ENCODE data around the gene TXN.
A peak's percentile ranks its signal among the peaks of the same experiment; 100 is the strongest.

Gene TXN

DNA sequence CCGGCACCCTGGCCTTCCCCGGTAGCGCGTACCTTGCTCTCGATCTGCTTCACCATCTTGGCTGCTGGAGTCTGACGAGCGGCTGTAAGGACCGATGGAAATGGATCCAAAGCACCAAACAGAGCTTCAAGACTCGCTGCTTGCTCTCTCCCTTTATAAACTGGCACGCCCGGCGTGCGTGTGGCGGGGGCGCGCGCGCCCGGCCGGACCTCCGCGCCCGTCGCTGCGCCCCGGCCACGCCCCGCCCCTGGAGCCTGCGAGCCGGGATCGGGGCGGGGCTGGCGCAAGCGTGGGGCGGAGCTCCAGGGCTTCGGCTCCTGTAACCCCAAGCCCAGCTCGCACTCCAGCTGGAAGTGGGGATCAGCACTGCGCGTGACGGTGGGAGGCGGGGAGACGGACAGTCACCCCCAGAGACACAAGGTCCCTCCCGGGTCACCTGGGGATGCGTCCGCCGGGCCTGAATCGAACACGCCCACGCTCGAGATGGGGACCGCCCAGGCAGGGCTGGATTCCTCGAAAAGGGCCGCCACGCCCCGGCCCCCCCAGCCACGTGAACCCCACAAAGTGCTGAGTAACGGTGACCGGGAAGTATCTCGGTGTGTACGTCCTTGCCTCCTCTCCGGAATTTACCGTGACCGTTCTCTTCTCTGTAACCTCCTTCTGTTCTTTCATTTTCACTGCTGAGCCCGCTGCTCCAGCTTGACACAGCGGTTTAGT is at the start of gene TXN:
TSS of gene TXN (minus strand) at position 128 of the 717 bp plus-strand sequence. CDS start at position 56, 72 bp downstream.
- DNase-seq (ENCODE audit: low read depth) = peak; percentile 86

GRCh38 chr9:110303133-110303532 is 46.8 kb upstream of the TXN start:
- no peak for DNase-seq (ENCODE audit: low read depth)

- DNase-seq (ENCODE audit: low read depth) = no peak
Observed at GRCh38 chr9:110298043-110298605, 41.8 kb upstream of the TXN start.

- DNase-seq (ENCODE audit: low read depth) = no peak
Observed at GRCh38 chr9:110293248-110293647, 36.9 kb upstream of the TXN start.

DNA sequence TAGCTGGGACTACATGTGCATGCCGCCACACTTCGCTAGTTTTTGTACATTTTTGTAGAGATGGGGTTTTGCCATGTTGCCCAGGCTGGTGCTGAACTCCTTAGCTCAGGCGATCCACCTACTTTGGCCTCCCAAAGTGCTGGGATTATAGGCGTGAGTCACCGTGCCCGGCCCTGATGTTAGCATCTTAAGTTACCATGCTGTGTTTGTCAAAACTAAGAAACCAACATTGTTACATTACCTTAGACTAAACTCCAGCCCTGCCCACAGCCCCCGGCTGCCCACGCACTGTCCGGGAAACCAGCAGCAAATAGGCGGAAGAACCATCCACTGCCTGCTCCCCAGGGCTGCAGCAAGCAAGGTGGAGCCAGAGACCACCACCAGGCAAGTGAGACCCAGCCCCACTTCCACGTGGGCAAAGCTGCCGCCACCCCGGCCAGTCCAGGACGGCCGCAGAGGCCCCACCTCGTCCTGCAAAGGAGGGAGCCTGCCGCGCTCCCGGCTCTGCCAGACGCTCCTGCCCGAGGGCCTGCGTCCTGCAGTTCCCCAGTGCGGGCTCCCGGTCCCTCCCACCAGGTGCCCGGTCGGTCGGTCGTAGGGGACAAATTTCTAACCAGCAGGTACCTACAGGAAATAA is 35.7 kb upstream of the TXN start:
- no peak for DNase-seq (ENCODE audit: low read depth)

DNA sequence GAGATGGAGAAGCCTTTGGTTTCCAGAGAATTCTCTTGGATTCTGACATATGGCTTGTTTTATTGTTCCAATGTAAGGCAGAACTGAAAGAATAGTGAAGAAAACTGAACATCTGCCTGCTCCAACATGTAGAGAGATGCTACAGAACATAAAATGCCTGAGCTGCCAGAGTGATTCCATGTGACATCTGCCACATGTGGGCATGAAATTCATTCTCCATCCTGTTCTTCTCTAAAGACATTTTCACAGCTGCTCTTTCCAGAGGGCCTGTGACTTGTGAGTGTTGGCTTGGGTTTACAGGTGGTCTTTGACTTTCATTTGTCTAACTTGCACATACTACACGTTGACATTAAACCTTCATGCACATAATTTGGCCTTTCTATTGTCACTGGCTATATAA is 33.7 kb upstream of the TXN start:
- DNase-seq (ENCODE audit: low read depth) = no peak

DNA sequence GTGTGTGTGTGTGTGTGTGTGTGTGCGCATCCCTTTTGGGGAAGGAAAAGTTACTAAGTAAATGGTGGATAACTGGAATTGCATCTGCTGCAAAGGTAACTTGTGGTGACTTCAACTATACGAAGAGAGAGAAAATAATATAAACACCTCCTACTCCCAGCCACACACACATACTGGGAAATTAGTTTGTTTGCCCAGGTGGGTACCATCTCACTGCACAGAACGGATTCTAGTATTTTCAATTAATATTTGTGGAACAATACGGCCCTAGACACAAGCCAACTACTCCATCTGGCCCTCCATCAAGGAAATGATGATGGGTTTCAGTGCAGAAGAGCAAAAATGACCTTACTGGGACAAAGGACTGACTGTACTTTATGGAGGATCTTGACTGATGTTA is 32.2 kb upstream of the TXN start:
- DNase-seq (ENCODE audit: low read depth) = no peak

GRCh38 chr9:110287289-110287680 is 31.0 kb upstream of the TXN start:
- no peak for DNase-seq (ENCODE audit: low read depth)

- DNase-seq (ENCODE audit: low read depth) = no peak
Observed at GRCh38 chr9:110284211-110284844, 28.0 kb upstream of the TXN start.

- no peak for DNase-seq (ENCODE audit: low read depth)
Observed at GRCh38 chr9:110283751-110284150, 27.4 kb upstream of the TXN start.

GRCh38 chr9:110282739-110283081 is 26.4 kb upstream of the TXN start:
- DNase-seq (ENCODE audit: low read depth) = no peak

DNA sequence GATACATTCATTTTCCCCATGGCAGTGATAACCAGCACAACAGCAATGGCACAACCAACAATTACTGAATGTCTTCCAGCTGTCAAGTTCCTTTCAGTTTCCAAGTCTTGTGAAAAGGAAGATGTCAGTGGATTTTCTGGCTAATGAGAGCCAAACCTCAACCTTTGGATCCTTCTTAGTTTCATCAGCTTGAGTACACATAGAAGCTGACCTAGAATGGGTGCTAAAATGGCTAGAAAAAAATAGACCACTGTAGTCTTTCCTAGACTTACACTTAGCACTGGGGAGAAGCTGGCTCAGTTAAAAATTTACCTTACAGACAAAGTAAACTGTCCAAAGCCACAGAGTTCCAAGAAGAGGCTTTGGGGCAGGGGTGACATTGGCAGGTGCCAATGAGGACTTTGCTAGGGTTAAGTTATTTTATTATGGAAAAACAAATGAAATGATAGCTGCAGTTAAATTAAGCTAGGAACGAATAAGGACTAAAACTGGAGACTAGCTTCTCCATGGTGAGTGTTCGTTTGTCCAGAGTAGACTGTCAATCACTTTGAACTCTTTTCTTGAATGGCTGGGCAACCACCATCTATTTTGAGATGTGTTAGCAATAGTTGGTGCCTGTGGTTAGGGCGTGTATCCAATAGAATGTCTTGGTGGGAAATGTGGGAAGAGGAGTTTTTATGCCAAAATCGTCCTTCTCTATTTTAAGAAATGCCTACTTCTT is 25.9 kb upstream of the TXN start:
- DNase-seq (ENCODE audit: low read depth) = no peak

- no peak for DNase-seq (ENCODE audit: low read depth)
Observed at GRCh38 chr9:110278080-110278707, 21.9 kb upstream of the TXN start.

- DNase-seq (ENCODE audit: low read depth) = no peak
Observed at GRCh38 chr9:110276781-110277180, 20.5 kb upstream of the TXN start.

- no peak for DNase-seq (ENCODE audit: low read depth)
Observed at GRCh38 chr9:110270211-110270995, 14.1 kb upstream of the TXN start.

DNA sequence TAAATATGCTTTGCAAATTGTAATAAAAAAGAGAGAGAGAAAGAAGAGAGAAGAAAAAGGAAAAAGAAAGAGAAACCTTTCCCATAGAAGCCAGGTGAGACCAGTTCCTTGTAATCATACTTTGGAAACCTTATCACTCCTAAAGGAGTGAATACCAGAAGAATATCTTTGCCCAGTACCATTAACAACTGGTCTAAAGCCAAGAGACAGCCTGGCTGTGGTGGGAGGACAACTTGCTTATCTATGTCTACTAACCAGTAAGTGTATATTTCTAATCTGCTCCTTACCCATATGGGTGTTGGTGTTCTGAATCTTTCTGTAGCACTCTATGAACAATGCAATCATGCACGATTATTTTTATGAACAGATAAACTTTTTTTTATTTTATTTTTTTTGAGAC is 10.5 kb upstream of the TXN start:
- DNase-seq (ENCODE audit: low read depth) = no peak

GRCh38 chr9:110261632-110262031 is 5.3 kb upstream of the TXN start:
- DNase-seq (ENCODE audit: low read depth) = no peak

GRCh38 chr9:110260911-110261310 is 4.6 kb upstream of the TXN start:
- DNase-seq (ENCODE audit: low read depth) = no peak

DNA sequence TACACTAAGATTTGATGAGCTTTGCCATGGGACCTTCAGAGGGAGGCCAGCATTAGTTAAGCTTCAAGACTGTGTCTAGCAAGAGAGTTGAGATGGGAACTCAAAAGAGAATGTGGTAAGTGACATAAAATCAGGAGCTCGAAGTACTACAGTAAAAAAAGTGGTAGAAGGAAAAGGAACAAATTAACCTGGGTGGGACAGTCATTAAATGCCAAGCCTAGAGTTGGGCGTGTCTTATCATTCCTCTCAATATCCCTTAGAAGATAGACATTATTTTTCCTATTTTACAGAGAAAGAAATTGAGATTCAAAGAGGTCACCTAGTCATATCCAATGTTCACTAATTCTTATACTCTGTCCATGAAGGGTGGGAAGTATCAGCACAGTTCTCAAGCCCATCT is 3.3 kb upstream of the TXN start:
- no peak for DNase-seq (ENCODE audit: low read depth)

GRCh38 chr9:110258690-110259091 is 2.4 kb upstream of the TXN start:
- no peak for DNase-seq (ENCODE audit: low read depth)

DNA sequence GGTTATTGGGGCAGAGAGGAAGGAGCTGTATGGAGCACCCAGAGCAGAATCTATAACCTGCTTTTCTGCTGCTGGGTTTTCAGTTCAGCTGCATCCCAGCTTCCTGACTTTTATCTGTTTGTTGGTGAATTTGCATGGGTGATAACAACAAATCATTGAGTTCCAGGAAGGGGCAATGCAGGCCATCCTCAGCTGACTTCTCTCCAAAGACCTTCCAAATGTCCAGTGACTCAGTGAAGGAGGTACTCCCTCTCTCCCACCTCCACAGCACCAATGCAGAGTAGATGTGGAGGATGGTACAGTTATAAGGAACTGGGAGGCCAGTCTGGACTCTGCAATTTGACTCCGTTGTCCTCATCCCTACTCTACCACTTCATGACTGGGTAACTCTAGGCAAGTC is 1.6 kb upstream of the TXN start:
- DNase-seq (ENCODE audit: low read depth) = no peak

All from activated T-cell treated with anti-CD3 and anti-CD28 coated beads for 24 hours (primary cell).